Muscle of back (tissue), 13 donors: ENCODE measurements around the gene CCNT2. TPM values are rescaled to one million over a fixed set of nuclear protein-coding genes. Genes with fewer than 3 reads are reported as not detected.
"Not testable (repeated sequence)": the region's sequence is repeated elsewhere in the genome, so short reads cannot be mapped to it uniquely, and the experiment has no call there.

ENCODE experiments used
- DNase-seq, 3 donors: peaks; one replicate each; pipeline versions ENCODE4 v3.0.0 to v3.0.0-alpha.2; 2013
- long read RNA-seq, 9 donors: transcript quantifications; one replicate each; lab custom pipeline, GENCODE V29; 2026
- polyA plus RNA-seq, 10 donors: library from polyadenylated mRNA; unstranded; fragments of 120-200 nt; gene quantifications; one replicate each; pipeline ENCODE4 v1.2.1, GENCODE V29; 2013; ENCODE audit not compliant: insufficient read length in 10 of 10

Gene CCNT2
- 10 to 100 TPM; 23.4 to 54.3 (median 34.1) TPM for polyA plus RNA-seq
- long read RNA-seq, donor 1, full-length matches to known transcripts = 4 of 4 reads
- long read RNA-seq, donor 1, partial matches to known transcripts = 0 of 4 reads
- long read RNA-seq, donor 1, other reads (novel, unspliced or antisense) = 0 of 4 reads
- long read RNA-seq, donor 2, full-length matches to known transcripts = 5 of 5 reads
- long read RNA-seq, donor 2, partial matches to known transcripts = 0 of 5 reads
- long read RNA-seq, donor 2, other reads (novel, unspliced or antisense) = 0 of 5 reads
- long read RNA-seq, donor 3 = 0 reads
- long read RNA-seq, donor 4, full-length matches to known transcripts = 6 of 6 reads
- long read RNA-seq, donor 4, partial matches to known transcripts = 0 of 6 reads
- long read RNA-seq, donor 4, other reads (novel, unspliced or antisense) = 0 of 6 reads
- long read RNA-seq, donor 5, full-length matches to known transcripts = 8 of 20 reads
- long read RNA-seq, donor 5, partial matches to known transcripts = 12 of 20 reads
- long read RNA-seq, donor 5, other reads (novel, unspliced or antisense) = 0 of 20 reads
- long read RNA-seq, donor 6, full-length matches to known transcripts = 7 of 7 reads
- long read RNA-seq, donor 6, partial matches to known transcripts = 0 of 7 reads
- long read RNA-seq, donor 6, other reads (novel, unspliced or antisense) = 0 of 7 reads
- long read RNA-seq, donor 7, full-length matches to known transcripts = 8 of 8 reads
- long read RNA-seq, donor 7, partial matches to known transcripts = 0 of 8 reads
- long read RNA-seq, donor 7, other reads (novel, unspliced or antisense) = 0 of 8 reads
- long read RNA-seq, donor 8, full-length matches to known transcripts = 1 of 1 reads
- long read RNA-seq, donor 8, partial matches to known transcripts = 0 of 1 reads
- long read RNA-seq, donor 8, other reads (novel, unspliced or antisense) = 0 of 1 reads
- long read RNA-seq, donor 9, full-length matches to known transcripts = 1 of 1 reads
- long read RNA-seq, donor 9, partial matches to known transcripts = 0 of 1 reads
- long read RNA-seq, donor 9, other reads (novel, unspliced or antisense) = 0 of 1 reads

GRCh38 chr2:134918526-134919340 lies at the start of gene CCNT2:
CCNT2 (plus strand) TSS chr2:134918822; CDS start chr2:134918855, 33 bp downstream.
- peak; percentile 99 to 100 (median 100) for DNase-seq

GRCh38 chr2:134869946-134870736 lies 48.5 kb upstream of the CCNT2 start:
- DNase-seq = peak; percentile 27 to 60 (median 38)

- DNase-seq = no peak
Measured at GRCh38 chr2:134873152-134873551, 45.5 kb upstream of the CCNT2 start.

GRCh38 chr2:134875309-134875708 lies 43.3 kb upstream of the CCNT2 start:
- DNase-seq = no peak

- no peak for DNase-seq
Measured at GRCh38 chr2:134882773-134883172, 35.8 kb upstream of the CCNT2 start.

- DNase-seq = no peak
Measured at GRCh38 chr2:134883552-134884293, 34.9 kb upstream of the CCNT2 start.

GRCh38 chr2:134884435-134884834 lies 34.2 kb upstream of the CCNT2 start:
- DNase-seq = no peak

GRCh38 chr2:134892282-134893035 lies 26.2 kb upstream of the CCNT2 start:
- no peak for DNase-seq

GRCh38 chr2:134897932-134898331 lies 20.7 kb upstream of the CCNT2 start:
- peak in 2 of 3 donors; percentile 4 to 6 for DNase-seq

- DNase-seq = no peak
Measured at GRCh38 chr2:134899204-134899603, 19.4 kb upstream of the CCNT2 start.

GRCh38 chr2:134900151-134900550 lies 18.5 kb upstream of the CCNT2 start:
- DNase-seq = peak in 1 of 3 donors; percentile 8

- DNase-seq = not testable (repeated sequence)
Measured at GRCh38 chr2:134903701-134904100, 14.9 kb upstream of the CCNT2 start.

GRCh38 chr2:134905168-134905567 lies 13.5 kb upstream of the CCNT2 start:
- no peak for DNase-seq

- DNase-seq = no peak
Measured at GRCh38 chr2:134906726-134907125, 11.9 kb upstream of the CCNT2 start.

GRCh38 chr2:134907441-134908116 lies 11.0 kb upstream of the CCNT2 start:
- DNase-seq = not testable (repeated sequence)

GRCh38 chr2:134910763-134911399 lies 7.7 kb upstream of the CCNT2 start:
- no peak for DNase-seq

GRCh38 chr2:134911400-134911785 lies 7.2 kb upstream of the CCNT2 start:
- DNase-seq = no peak

GRCh38 chr2:134912361-134912760 lies 6.3 kb upstream of the CCNT2 start:
- DNase-seq = peak in 1 of 3 donors; percentile 3
